ENCODE measurements around the gene PRKG1.
A peak's percentile ranks its signal among the peaks of the same experiment; 100 is the strongest.

The PRKG1 gene

DNA sequence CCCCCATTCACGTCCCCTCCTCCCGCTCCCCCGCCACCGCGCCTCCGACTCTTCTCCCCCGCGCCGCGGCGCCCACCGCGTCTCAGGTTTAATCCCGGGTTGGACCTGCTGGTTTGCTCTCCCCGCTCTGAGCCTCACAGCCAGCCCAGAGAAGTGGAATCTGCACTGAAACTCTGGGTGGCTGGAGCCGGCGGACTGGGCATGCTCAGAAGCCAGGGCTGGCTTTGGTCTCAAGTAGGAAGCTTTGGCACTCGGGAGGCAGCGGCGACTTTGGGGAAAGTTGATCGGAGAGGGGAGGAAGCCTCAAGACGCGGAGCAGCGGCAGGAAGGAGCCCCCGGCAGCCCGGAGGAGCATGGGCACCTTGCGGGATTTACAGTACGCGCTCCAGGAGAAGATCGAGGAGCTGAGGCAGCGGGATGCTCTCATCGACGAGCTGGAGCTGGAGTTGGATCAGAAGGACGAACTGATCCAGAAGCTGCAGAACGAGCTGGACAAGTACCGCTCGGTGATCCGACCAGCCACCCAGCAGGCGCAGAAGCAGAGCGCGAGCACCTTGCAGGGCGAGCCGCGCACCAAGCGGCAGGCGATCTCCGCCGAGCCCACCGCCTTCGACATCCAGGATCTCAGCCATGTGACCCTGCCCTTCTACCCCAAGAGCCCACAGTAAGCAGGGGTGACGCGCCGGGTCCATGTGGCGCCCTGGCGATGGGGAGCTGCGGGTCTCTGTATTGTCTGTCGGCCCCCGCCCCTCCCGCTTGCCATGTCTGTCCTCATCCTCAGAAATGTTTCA lies at the start of gene PRKG1:
Gene PRKG1 (plus strand): TSS at position 250 of the 791 bp plus-strand sequence.
- peak within 1 kb of the TSS in 4 of 5 donors; percentile 20 to 63 (median 48) for H3K9ac ChIP-seq (ENCODE audit: low read length in 5 of 5)
- H3K27me3 ChIP-seq (ENCODE audit: control insufficient read depth in 5 of 5, insufficient read depth in 4 of 5, low read length in 5 of 5): peaks cover 12 to 23% (median 13%) of the 10 kb centered on the region in 5 donors
- H3K36me3 ChIP-seq (ENCODE audit: control insufficient read depth in 5 of 5, insufficient read depth in 5 of 5, low read length in 5 of 5): no peaks in the 10 kb centered on the region
- peak within 1 kb of the TSS; percentile 70 to 87 (median 78) for H3K4me3 ChIP-seq (ENCODE audit: low read depth in 1 of 5, low read length in 5 of 5)
- peaks cover 1 to 23% (median 18%) of the 10 kb centered on the region in 5 donors for H3K4me1 ChIP-seq (ENCODE audit: control insufficient read depth in 5 of 5, insufficient read depth in 5 of 5, low read length in 5 of 5)
- no peaks in the 10 kb centered on the region for H3K9me3 ChIP-seq (ENCODE audit: control insufficient read depth in 5 of 5, low read length in 5 of 5)
- H3K27ac ChIP-seq (ENCODE audit: low read depth, low read length): peak within 1 kb of the TSS; percentile 37

DNA sequence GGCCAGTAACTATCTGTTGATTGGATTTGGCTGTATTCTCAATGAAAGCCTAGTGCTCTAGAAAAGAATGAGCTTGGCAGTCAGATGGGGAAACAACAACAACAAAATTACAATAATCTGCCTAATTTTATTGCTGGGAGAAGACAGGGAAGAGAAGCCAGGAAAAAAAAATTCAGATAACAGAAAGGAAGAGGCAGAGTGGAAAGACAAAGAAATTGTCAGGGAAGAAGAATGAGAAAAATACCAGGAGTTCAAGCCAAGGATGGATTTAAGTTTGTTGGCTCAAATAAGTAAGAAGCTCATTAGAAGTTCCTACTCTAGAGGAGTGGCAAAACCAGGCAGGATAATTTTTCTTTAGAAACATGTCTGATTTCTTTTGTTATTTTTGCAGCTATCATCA lies 45.9 kb upstream of the PRKG1 start:
- no peaks in the 10 kb centered on the region for H3K36me3 ChIP-seq (ENCODE audit: control insufficient read depth in 5 of 5, insufficient read depth in 5 of 5, low read length in 5 of 5)
- H3K9ac ChIP-seq (ENCODE audit: low read length in 5 of 5): no peak overlapping the region
- no peak overlapping the region for H3K27ac ChIP-seq (ENCODE audit: low read depth, low read length)
- no peaks in the 10 kb centered on the region for H3K27me3 ChIP-seq (ENCODE audit: control insufficient read depth in 5 of 5, insufficient read depth in 4 of 5, low read length in 5 of 5)
- no peaks in the 10 kb centered on the region for H3K9me3 ChIP-seq (ENCODE audit: control insufficient read depth in 5 of 5, low read length in 5 of 5)
- H3K4me3 ChIP-seq (ENCODE audit: low read depth in 1 of 5, low read length in 5 of 5): no peak overlapping the region
- H3K4me1 ChIP-seq (ENCODE audit: control insufficient read depth in 5 of 5, insufficient read depth in 5 of 5, low read length in 5 of 5): peaks cover 0 to 8% (median 2%) of the 10 kb centered on the region in 5 donors

DNA sequence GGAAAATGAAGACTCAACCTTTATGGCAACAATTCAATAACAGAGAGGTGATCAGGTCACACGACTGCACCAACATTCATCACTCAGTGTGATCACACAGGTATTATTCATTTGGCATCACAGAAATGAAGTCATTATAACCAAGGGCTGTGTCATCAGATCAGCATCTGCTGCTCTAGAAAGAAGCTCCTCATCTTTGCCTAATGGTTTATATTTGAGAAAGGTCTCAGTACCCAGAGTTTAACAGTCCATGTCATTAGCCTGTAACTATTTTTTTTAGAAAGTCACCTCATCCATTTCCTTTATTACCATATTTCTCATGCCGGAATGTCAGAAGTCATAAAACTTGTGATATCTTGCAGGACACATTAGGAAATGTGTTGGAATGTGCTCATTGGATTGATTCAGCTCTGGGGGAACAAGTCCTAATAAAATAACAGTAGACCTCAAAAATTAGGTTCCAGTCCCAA lies 45.1 kb upstream of the PRKG1 start:
- Histone ChIP-seq H3K27me3 (ENCODE audit: control insufficient read depth in 5 of 5, insufficient read depth in 4 of 5, low read length in 5 of 5) (no peaks in the 10 kb centered on the region), H3K4me3 (ENCODE audit: low read depth in 1 of 5, low read length in 5 of 5) (no peak overlapping the region), H3K27ac (ENCODE audit: low read depth, low read length) (no peak overlapping the region), H3K9ac (ENCODE audit: low read length in 5 of 5) (no peak overlapping the region), H3K36me3 (ENCODE audit: control insufficient read depth in 5 of 5, insufficient read depth in 5 of 5, low read length in 5 of 5) (no peaks in the 10 kb centered on the region), H3K9me3 (ENCODE audit: control insufficient read depth in 5 of 5, low read length in 5 of 5) (no peaks in the 10 kb centered on the region), H3K4me1 (ENCODE audit: control insufficient read depth in 5 of 5, insufficient read depth in 5 of 5, low read length in 5 of 5) (peaks cover 0 to 3% (median under 1%) of the 10 kb centered on the region in 5 donors)

DNA sequence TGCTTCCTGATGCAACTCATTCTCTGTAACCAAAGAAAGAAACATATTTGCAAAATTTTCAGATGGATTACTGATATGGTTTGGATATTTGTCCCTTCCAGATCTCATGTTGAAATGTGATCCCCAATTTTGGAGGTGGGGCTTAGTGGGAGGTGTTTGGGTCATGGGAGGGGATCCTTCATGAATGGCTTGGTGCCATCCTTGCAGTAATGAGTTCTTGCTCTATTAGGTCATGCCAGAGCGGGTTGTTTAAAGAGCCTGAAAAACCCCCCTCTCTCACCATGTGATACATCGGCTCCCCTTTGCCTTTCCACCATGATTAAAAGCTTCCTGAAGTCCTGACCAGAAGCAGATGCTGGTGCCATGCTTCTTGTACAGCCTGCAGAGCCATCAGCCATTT lies 43.8 kb upstream of the PRKG1 start:
- Histone ChIP-seq H3K9ac (ENCODE audit: low read length in 5 of 5) (no peak overlapping the region), H3K27ac (ENCODE audit: low read depth, low read length) (no peak overlapping the region), H3K9me3 (ENCODE audit: control insufficient read depth in 5 of 5, low read length in 5 of 5) (no peaks in the 10 kb centered on the region), H3K4me1 (ENCODE audit: control insufficient read depth in 5 of 5, insufficient read depth in 5 of 5, low read length in 5 of 5) (peaks cover 0 to 3% (median 0%) of the 10 kb centered on the region in 5 donors), H3K36me3 (ENCODE audit: control insufficient read depth in 5 of 5, insufficient read depth in 5 of 5, low read length in 5 of 5) (no peaks in the 10 kb centered on the region), H3K27me3 (ENCODE audit: control insufficient read depth in 5 of 5, insufficient read depth in 4 of 5, low read length in 5 of 5) (no peaks in the 10 kb centered on the region), H3K4me3 (ENCODE audit: low read depth in 1 of 5, low read length in 5 of 5) (no peak overlapping the region)

DNA sequence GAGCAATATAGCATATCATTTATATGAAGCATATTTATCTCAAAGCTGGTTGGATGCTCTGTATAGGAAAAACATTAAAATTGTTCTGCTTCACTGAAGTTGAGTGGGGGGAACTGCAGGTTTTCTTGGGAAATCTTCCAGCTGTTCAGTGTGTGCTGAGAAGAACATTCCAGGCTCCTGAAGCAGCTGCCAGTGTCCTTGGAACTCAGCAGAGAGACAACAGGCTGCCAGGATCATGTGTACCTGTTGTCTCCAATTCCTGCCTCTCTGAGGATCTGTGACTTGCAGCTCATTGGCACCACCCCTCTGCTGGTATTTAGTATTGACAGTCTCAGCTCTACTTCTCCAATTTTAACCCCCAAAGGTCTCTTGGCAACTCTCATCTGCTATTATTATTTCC lies 42.3 kb upstream of the PRKG1 start:
- H3K27me3 ChIP-seq (ENCODE audit: control insufficient read depth in 5 of 5, insufficient read depth in 4 of 5, low read length in 5 of 5): no peaks in the 10 kb centered on the region
- H3K27ac ChIP-seq (ENCODE audit: low read depth, low read length): no peak overlapping the region
- no peak overlapping the region for H3K4me3 ChIP-seq (ENCODE audit: low read depth in 1 of 5, low read length in 5 of 5)
- H3K36me3 ChIP-seq (ENCODE audit: control insufficient read depth in 5 of 5, insufficient read depth in 5 of 5, low read length in 5 of 5): no peaks in the 10 kb centered on the region
- no peak overlapping the region for H3K9ac ChIP-seq (ENCODE audit: low read length in 5 of 5)
- no peaks in the 10 kb centered on the region for H3K9me3 ChIP-seq (ENCODE audit: control insufficient read depth in 5 of 5, low read length in 5 of 5)
- H3K4me1 ChIP-seq (ENCODE audit: control insufficient read depth in 5 of 5, insufficient read depth in 5 of 5, low read length in 5 of 5): peaks cover 0 to 3% (median 0%) of the 10 kb centered on the region in 5 donors

DNA sequence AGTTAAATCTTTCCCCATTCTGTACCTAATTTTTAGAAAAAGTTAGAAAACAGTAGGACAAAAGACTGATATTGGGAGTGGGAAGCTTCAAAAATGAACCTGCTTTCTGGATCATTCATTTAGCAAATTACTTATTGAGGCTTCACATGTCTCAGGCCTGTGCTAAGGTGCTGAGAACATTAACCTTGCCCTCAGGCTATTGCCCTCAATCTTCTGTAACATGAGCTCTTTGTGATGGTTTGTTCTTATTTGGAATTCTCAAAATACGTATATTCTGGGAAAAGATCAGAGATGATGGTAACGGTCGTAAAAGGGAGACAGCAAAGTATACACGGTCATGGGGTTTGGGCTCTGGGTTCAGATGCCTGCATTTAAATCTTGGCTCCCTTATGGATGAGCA lies 39.5 kb upstream of the PRKG1 start:
- no peak overlapping the region for H3K4me3 ChIP-seq (ENCODE audit: low read depth in 1 of 5, low read length in 5 of 5)
- no peaks in the 10 kb centered on the region for H3K4me1 ChIP-seq (ENCODE audit: control insufficient read depth in 5 of 5, insufficient read depth in 5 of 5, low read length in 5 of 5)
- no peak overlapping the region for H3K27ac ChIP-seq (ENCODE audit: low read depth, low read length)
- H3K27me3 ChIP-seq (ENCODE audit: control insufficient read depth in 5 of 5, insufficient read depth in 4 of 5, low read length in 5 of 5): no peaks in the 10 kb centered on the region
- no peak overlapping the region for H3K9ac ChIP-seq (ENCODE audit: low read length in 5 of 5)
- no peaks in the 10 kb centered on the region for H3K9me3 ChIP-seq (ENCODE audit: control insufficient read depth in 5 of 5, low read length in 5 of 5)
- H3K36me3 ChIP-seq (ENCODE audit: control insufficient read depth in 5 of 5, insufficient read depth in 5 of 5, low read length in 5 of 5): no peaks in the 10 kb centered on the region

DNA sequence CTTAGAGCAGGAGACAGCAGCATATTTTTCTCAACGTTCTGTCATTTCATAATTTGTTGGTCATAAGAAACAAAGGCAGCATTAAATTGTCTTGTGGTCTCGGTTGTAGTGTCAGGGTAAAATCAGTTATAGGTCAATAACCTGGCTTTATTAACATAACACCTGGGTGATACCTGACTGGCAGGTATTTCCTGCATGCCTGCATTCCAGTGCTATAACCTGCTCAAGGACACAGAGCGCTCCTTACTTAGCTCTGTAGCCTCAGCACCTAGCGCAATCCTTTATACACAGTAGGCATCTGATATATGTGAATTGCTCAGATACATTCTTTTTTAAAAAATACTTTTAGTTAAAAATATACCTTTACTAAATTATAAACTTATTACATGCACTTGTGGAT lies 38.9 kb upstream of the PRKG1 start:
- H3K27ac ChIP-seq (ENCODE audit: low read depth, low read length): no peak overlapping the region
- H3K27me3 ChIP-seq (ENCODE audit: control insufficient read depth in 5 of 5, insufficient read depth in 4 of 5, low read length in 5 of 5): no peaks in the 10 kb centered on the region
- H3K4me1 ChIP-seq (ENCODE audit: control insufficient read depth in 5 of 5, insufficient read depth in 5 of 5, low read length in 5 of 5): no peaks in the 10 kb centered on the region

DNA sequence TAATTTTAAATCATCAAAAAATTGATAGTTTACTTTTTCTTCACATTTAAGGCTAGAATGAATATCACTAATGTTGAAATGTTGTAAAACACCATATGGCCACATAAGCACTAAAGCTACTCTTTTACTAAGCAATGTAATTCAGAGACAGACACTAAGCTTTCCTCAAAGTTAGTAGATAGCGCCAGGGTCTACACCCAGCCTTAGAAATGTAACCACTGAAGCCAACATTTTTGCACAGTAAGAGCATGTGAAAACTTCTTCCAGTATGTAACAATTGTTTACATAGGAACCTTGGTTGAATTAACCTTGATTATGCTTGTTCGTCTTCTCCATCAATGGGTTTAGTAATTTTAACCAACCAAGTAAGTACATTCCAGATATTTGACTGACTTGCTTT lies 28.4 kb upstream of the PRKG1 start:
- Histone ChIP-seq H3K9ac (ENCODE audit: low read length in 5 of 5) (no peak overlapping the region), H3K36me3 (ENCODE audit: control insufficient read depth in 5 of 5, insufficient read depth in 5 of 5, low read length in 5 of 5) (no peaks in the 10 kb centered on the region), H3K4me3 (ENCODE audit: low read depth in 1 of 5, low read length in 5 of 5) (no peak overlapping the region), H3K27ac (ENCODE audit: low read depth, low read length) (no peak overlapping the region), H3K27me3 (ENCODE audit: control insufficient read depth in 5 of 5, insufficient read depth in 4 of 5, low read length in 5 of 5) (no peaks in the 10 kb centered on the region), H3K9me3 (ENCODE audit: control insufficient read depth in 5 of 5, low read length in 5 of 5) (no peaks in the 10 kb centered on the region), H3K4me1 (ENCODE audit: control insufficient read depth in 5 of 5, insufficient read depth in 5 of 5, low read length in 5 of 5) (no peaks in the 10 kb centered on the region)

More for the DNA sequence above, 38.9 kb upstream of the PRKG1 start:
- no peaks in the 10 kb centered on the region for H3K9me3 ChIP-seq (ENCODE audit: control insufficient read depth in 5 of 5, low read length in 5 of 5)
- no peak overlapping the region for H3K4me3 ChIP-seq (ENCODE audit: low read depth in 1 of 5, low read length in 5 of 5)
- H3K9ac ChIP-seq (ENCODE audit: low read length in 5 of 5): no peak overlapping the region
- no peaks in the 10 kb centered on the region for H3K36me3 ChIP-seq (ENCODE audit: control insufficient read depth in 5 of 5, insufficient read depth in 5 of 5, low read length in 5 of 5)

DNA sequence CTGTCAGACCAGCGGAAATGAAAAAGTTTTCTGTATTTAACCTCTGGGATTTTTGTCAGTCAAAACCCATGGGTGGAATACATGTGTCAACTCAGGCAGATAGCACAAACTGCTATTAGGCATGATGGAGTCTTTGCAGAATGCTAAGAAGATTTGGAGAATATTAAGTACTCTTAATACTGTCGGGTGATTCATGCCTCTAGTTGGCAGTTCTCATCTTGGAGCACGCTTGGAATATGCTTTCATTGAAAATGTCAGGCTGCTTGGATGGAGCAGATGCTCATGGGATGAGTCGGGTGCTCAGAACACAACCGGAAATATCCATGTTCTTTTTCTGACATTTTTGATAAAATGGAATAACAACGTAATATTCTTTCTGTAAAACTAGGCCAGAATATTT lies 27.6 kb upstream of the PRKG1 start:
- Histone ChIP-seq H3K27me3 (ENCODE audit: control insufficient read depth in 5 of 5, insufficient read depth in 4 of 5, low read length in 5 of 5) (no peaks in the 10 kb centered on the region), H3K27ac (ENCODE audit: low read depth, low read length) (no peak overlapping the region), H3K9me3 (ENCODE audit: control insufficient read depth in 5 of 5, low read length in 5 of 5) (no peaks in the 10 kb centered on the region), H3K9ac (ENCODE audit: low read length in 5 of 5) (no peak overlapping the region), H3K4me1 (ENCODE audit: control insufficient read depth in 5 of 5, insufficient read depth in 5 of 5, low read length in 5 of 5) (no peaks in the 10 kb centered on the region), H3K36me3 (ENCODE audit: control insufficient read depth in 5 of 5, insufficient read depth in 5 of 5, low read length in 5 of 5) (no peaks in the 10 kb centered on the region), H3K4me3 (ENCODE audit: low read depth in 1 of 5, low read length in 5 of 5) (no peak overlapping the region)

DNA sequence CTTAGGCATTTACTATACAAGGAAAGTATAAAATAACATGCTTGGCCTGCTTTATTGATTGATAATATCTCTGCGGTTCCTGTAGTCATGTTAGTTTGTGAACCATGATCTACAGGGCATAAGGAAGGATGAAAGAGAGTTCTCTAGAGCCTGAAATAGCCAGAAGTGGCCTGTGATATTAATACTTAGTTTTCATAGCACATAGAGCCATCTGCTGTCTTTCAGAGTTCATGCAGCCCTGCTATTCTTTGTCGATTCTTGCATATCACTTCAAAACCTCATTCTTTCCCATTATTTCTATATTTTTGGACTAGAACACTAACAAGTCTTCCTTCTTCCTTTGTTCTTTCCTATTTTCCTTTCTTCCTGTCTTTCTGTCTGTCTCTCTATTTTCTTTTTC lies 26.4 kb upstream of the PRKG1 start:
- no peak overlapping the region for H3K9ac ChIP-seq (ENCODE audit: low read length in 5 of 5)
- H3K4me1 ChIP-seq (ENCODE audit: control insufficient read depth in 5 of 5, insufficient read depth in 5 of 5, low read length in 5 of 5): no peaks in the 10 kb centered on the region
- no peak overlapping the region for H3K27ac ChIP-seq (ENCODE audit: low read depth, low read length)
- no peaks in the 10 kb centered on the region for H3K9me3 ChIP-seq (ENCODE audit: control insufficient read depth in 5 of 5, low read length in 5 of 5)
- H3K27me3 ChIP-seq (ENCODE audit: control insufficient read depth in 5 of 5, insufficient read depth in 4 of 5, low read length in 5 of 5): no peaks in the 10 kb centered on the region
- H3K36me3 ChIP-seq (ENCODE audit: control insufficient read depth in 5 of 5, insufficient read depth in 5 of 5, low read length in 5 of 5): no peaks in the 10 kb centered on the region
- H3K4me3 ChIP-seq (ENCODE audit: low read depth in 1 of 5, low read length in 5 of 5): no peak overlapping the region

Measured in subcutaneous abdominal adipose tissue (tissue), 5 donors.